Osteoblast (primary cell): ENCODE data around the gene SLC1A3. TPM values are rescaled to one million over a fixed set of nuclear protein-coding genes. Genes with fewer than 3 reads are reported as not detected.

Source experiments
- DNase-seq: peaks from one replicate; pipeline ENCODE4 v3.0.0; 2011; ENCODE audit warnings: low spot score, mixed read lengths; ENCODE audit not compliant: insufficient read length; ENCODE audit errors: missing footprints
- H2AFZ ChIP-seq: 2 replicates; pipeline ENCODE4 v1.6.0; 2011; ENCODE audit warnings: mild to moderate bottlenecking, low read length
- H3K27ac ChIP-seq: 2 replicates; pipeline ENCODE4 v1.5.1; 2011; ENCODE audit warnings: mild to moderate bottlenecking, low read depth, low read length, moderate library complexity
- H3K27me3 ChIP-seq: 2 replicates; pipeline ENCODE4 v1.6.0; 2012; ENCODE audit warnings: mild to moderate bottlenecking, control low read depth, inconsistent platforms, low read length, moderate library complexity; ENCODE audit not compliant: insufficient read depth
- H3K36me3 ChIP-seq: 2 replicates; pipeline ENCODE4 v1.5.1; 2011; ENCODE audit warnings: mild to moderate bottlenecking, low read length, control low read depth, moderate library complexity; ENCODE audit not compliant: insufficient read depth
- H3K4me1 ChIP-seq: 2 replicates; pipeline ENCODE4 v1.5.1; 2011; ENCODE audit warnings: mild to moderate bottlenecking, low read length, control low read depth, moderate library complexity; ENCODE audit not compliant: insufficient read depth
- H3K4me2 ChIP-seq: 2 replicates; pipeline ENCODE4 v1.6.0; 2011; ENCODE audit warnings: mild to moderate bottlenecking, low read length; ENCODE audit not compliant: insufficient read depth
- H3K4me3 ChIP-seq: fragments of 200-600 bp; sonication (generic); 3 replicates; pipeline ENCODE4 v1.5.1; 2012; ENCODE audit warnings: mild to moderate bottlenecking, low read length, inconsistent platforms; ENCODE audit not compliant: insufficient read depth
- H3K79me2 ChIP-seq: 2 replicates; pipeline ENCODE4 v1.6.0; 2012; ENCODE audit warnings: mild to moderate bottlenecking, low read length, control low read depth, inconsistent platforms; ENCODE audit not compliant: insufficient read depth
- H3K9me3 ChIP-seq: 2 replicates; pipeline ENCODE4 v1.5.1; 2011; ENCODE audit warnings: low read depth, low read length, control low read depth
- H4K20me1 ChIP-seq: 2 replicates; pipeline ENCODE4 v1.6.0; 2012; ENCODE audit warnings: mild to moderate bottlenecking, low read length, control low read depth; ENCODE audit not compliant: insufficient read depth
- total RNA-seq: library from RNA; depleted of rRNA; stranded (reverse); fragments of >200 nt; gene quantifications from 2 replicates; pipeline ENCODE4 v1.2.3, GENCODE V29; 2012
- TF ChIP-seq, protein P1 (sequence below): IDR thresholded peaks from 2 replicates; pipeline ENCODE4 v1.5.1; 2011; ENCODE audit warnings: mild to moderate bottlenecking, low read depth, low read length, moderate library complexity; ENCODE audit errors: extremely low read depth

Gene SLC1A3
- total RNA-seq, 1 donor, result 45.2 TPM

DNA sequence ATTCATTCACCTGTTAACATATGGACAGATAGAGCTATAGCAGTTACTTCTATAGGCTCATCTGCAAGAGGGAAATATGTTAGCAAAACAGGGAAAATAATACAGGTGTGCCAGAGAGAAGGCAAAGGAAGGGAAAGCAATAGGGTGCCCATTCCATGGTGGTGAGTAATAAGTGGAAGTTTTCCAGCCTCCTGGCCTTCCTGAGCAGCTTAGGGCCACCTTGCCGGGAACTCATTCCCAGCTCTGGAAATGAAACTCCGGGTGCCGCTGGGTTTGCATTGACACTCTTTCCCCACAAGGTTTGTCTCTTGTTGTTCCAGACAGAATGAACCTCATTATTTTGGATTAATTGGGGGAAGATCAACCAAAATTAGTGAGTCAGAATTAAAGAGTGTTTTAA is 58.4 kb downstream of the SLC1A3 start:
- H3K36me3 ChIP-seq, result no peaks in the 10 kb centered on the region
- H3K9me3 ChIP-seq, result no peaks in the 10 kb centered on the region
- H4K20me1 ChIP-seq, result no peaks in the 10 kb centered on the region
- H3K4me2 ChIP-seq, result no peak overlapping the region
- TF ChIP-seq, protein P1, sequence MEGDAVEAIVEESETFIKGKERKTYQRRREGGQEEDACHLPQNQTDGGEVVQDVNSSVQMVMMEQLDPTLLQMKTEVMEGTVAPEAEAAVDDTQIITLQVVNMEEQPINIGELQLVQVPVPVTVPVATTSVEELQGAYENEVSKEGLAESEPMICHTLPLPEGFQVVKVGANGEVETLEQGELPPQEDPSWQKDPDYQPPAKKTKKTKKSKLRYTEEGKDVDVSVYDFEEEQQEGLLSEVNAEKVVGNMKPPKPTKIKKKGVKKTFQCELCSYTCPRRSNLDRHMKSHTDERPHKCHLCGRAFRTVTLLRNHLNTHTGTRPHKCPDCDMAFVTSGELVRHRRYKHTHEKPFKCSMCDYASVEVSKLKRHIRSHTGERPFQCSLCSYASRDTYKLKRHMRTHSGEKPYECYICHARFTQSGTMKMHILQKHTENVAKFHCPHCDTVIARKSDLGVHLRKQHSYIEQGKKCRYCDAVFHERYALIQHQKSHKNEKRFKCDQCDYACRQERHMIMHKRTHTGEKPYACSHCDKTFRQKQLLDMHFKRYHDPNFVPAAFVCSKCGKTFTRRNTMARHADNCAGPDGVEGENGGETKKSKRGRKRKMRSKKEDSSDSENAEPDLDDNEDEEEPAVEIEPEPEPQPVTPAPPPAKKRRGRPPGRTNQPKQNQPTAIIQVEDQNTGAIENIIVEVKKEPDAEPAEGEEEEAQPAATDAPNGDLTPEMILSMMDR, result no peak
- DNase-seq, result no peak
- no peaks in the 10 kb centered on the region for H3K79me2 ChIP-seq
- no peak overlapping the region for H2AFZ ChIP-seq
- no peak overlapping the region for H3K4me3 ChIP-seq
- H3K4me1 ChIP-seq, result no peaks in the 10 kb centered on the region
- no peaks in the 10 kb centered on the region for H3K27me3 ChIP-seq
- H3K27ac ChIP-seq, result no peak overlapping the region

DNA sequence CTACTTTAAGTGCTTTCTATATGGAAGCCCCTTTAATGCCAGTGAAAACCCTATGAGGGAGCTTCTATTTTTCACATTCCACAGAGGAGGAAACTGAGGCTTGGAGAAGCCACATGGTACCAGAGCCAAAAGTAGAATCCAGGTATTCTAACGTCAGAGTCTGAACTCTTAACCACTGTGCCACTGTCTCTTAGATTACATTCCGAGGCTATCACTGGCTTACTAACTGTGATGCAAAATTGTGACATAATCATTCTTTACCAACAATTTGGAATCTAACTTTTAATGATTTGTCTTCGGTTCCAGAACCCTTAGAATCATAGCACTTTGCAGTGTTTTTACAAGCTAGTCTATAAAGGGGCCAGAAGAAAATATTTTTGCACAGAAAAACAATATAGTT is 59.2 kb downstream of the SLC1A3 start:
- no peaks in the 10 kb centered on the region for H3K9me3 ChIP-seq
- no peaks in the 10 kb centered on the region for H3K36me3 ChIP-seq
- TF ChIP-seq, protein P1, result no peak
- H4K20me1 ChIP-seq, result no peaks in the 10 kb centered on the region
- no peak overlapping the region for H3K4me2 ChIP-seq
- no peak for DNase-seq
- H3K79me2 ChIP-seq, result no peaks in the 10 kb centered on the region
- H3K4me3 ChIP-seq, result no peak overlapping the region
- no peak overlapping the region for H2AFZ ChIP-seq
- no peaks in the 10 kb centered on the region for H3K27me3 ChIP-seq
- H3K4me1 ChIP-seq, result no peaks in the 10 kb centered on the region
- H3K27ac ChIP-seq, result no peak overlapping the region

DNA sequence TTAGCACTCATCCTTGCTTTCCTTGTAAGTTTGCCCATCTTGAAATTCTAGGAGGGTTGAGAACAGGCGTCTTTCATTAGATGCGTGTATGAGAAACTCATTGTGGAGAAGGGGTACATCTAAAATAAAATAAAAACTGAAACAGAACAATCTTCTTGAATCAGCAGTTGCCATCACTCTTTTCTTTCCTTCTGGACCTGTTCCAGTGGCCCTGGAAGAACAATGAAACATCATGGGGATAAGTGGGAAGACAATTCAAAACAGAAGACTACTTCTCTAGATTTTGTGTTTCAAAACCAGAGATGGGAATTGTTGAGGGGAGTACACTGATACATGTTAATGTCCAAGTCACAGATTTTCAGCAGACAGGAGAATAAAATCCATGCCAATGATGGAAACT is 59.9 kb downstream of the SLC1A3 start:
- Histone ChIP-seq H3K27ac (no peak overlapping the region), H3K4me1 (no peaks in the 10 kb centered on the region), H3K79me2 (no peaks in the 10 kb centered on the region), H3K36me3 (no peaks in the 10 kb centered on the region), H4K20me1 (no peaks in the 10 kb centered on the region), H2AFZ (no peak overlapping the region), H3K9me3 (no peaks in the 10 kb centered on the region), H3K4me2 (no peak overlapping the region), H3K4me3 (no peak overlapping the region), H3K27me3 (no peaks in the 10 kb centered on the region)
- TF ChIP-seq, protein P1, result no peak
- DNase-seq, result no peak

DNA sequence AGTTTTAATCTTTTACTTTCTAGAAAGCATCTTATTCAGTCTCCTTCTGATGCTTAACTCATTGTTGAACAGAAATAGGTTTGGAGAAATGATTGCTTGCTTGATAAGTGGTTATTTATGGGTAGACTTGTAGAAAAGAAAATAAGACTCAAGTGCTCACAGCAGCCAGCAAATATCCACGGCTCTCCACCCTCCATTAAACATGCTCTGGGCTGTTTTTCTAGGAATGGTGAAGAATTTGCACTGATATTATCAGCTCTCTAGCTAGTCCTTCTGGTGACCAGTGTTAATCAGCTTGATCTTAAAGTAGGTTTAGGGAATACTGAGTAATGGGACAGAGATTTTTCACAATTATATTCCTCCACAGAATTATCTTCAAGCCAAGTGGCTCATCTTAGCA is 60.6 kb downstream of the SLC1A3 start:
- H3K9me3 ChIP-seq, result no peaks in the 10 kb centered on the region
- H3K27ac ChIP-seq, result no peak overlapping the region
- no peak overlapping the region for H2AFZ ChIP-seq
- no peaks in the 10 kb centered on the region for H3K79me2 ChIP-seq
- TF ChIP-seq, protein P1, result no peak
- no peak overlapping the region for H3K4me2 ChIP-seq
- H3K4me3 ChIP-seq, result no peak overlapping the region
- no peaks in the 10 kb centered on the region for H3K4me1 ChIP-seq
- no peaks in the 10 kb centered on the region for H3K27me3 ChIP-seq
- H3K36me3 ChIP-seq, result no peaks in the 10 kb centered on the region
- no peaks in the 10 kb centered on the region for H4K20me1 ChIP-seq
- no peak for DNase-seq
